HG03196 (cell line): ENCODE data around the gene RIC3.

Source experiments
- ATAC-seq: cut with Tn5 transposase; IDR thresholded peaks from one replicate; pipeline ENCODE4 v1.9.1; 2021; ENCODE audit not compliant: unreplicated experiment

The RIC3 gene

DNA sequence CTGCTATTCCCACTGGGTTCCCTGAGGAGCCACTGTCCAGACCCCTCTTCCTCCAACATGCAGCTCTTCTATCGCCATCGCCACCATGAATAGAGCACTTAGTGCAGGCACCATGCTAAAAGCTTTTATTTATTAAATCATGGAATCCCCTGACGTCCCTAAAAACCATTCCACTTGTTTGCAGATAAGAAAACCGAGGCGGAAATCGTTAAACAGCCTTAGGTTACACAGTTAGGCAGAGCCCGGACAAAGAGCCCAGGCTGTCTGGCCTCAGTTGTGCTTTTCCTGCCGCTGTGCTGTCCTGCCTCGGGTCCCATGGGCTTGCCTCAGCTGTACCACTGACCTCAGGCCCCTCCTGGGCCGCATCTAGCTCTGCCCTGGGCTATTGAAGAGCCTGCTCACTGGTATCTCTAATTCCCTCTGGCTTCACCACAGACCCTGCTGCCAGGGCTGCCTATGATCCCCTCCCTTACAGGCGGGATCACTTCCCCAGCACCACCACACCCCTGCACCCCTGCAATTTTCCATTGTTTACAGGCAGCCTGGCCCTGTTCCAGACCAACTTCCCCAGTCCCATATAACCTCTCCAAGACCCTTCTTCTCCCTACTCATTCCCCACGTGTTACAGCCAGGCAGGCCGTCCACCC lies 100.8 kb downstream of the RIC3 start:
- no peak for ATAC-seq

DNA sequence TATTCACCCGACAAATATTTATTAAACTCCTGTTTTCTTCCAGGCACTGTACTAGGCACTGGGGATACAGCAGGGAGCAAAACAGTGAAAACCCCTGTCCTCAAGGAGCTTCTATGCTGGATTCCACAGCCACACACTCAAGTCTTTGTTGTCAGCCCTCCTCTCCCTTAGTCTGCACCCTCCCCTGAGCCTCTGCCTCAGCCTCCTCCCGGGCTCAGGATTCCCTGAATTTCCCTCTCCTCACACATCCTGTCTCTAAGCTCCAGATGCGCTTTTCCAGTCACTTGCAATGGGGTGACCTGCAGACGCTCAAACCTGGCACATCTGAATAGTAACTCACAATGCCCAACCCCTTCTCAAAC lies 101.3 kb downstream of the RIC3 start:
- no peak for ATAC-seq

DNA sequence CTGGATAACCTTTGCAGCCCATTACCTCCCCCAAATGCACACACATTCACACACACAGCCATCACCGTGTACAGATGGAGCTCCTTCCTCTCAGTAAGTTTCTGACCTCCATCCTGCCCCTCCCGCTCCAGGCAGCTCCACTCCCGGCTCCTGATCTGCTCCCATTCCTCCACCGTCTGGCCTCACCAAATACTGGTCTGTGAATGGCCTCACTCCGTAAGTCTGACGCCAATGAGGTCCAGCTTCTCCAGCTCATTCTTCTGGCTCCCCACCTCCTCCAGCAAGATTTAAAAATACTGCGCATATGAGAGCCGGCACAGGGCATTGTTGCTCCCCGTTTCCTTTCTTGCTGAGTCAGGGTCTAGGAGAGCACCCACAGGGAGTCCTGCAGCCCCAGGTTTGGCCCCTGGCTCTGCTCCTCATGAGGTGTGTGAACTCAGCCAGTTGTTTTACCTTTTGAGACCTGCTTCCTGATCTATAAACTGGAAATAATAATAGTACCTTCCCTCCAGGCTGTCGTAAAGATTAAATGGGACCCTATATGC lies 101.8 kb downstream of the RIC3 start:
- no peak for ATAC-seq

DNA sequence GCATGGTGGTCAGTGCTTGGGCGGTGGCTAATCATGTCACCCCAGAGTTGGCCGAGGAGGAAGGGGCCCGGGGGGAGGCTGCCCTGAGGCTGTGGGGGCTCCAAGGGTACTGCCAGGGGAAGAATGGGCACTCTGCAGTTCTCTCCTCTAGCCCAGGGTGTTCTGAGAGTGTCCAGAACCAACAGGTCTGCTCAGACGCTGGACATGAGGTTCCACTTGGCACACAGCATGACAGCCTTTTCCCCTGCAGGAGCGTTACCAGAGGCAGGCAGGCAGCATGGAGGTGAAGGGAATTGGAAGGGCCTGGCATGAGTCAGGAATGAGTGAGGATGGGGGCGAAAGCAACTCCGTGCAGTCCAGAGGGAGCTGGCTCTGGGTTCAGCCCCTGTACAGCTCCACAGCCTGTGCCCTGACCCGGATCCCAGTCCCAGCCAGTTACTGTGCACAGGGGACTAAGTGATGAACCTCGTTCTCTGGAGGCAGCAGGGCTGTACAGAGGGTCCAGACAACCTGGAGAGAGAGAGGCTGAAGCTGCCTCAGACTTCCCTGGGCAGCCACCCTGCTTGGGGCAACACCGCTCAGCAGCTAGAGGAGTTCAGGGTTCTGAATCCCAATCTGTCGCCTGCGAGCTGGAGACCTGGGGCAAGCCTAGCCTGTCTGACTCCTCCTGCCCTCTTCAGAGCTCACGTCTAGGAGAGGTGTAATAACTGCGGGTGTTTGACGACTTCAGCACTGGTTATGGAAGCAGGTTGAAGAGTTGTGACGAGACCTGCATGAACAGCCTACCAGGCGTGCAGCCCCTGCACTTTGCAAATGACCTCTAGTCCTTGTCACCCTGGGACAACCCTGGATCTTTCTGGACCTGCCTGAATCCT lies 102.6 kb downstream of the RIC3 start:
- ATAC-seq, result no peak

DNA sequence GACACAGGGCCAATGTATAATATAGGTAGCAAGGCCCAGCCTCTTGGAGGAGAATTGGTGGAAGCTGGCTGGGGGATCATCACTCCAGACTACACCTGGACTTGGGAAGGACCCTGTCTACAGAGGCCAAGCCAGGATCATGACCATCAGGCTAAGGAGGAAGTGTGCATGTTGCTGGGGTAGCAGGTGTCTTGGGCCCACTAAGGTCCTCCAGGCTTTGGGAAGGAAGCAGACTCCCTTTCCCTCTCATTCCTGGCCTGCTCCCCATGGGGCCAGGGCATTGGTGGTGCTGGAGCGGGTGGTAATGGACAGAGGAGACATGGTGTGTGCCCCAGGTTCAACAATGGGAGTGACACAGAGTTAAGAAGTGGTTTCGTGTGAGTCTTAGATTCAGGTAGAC lies 103.8 kb downstream of the RIC3 start:
- no peak for ATAC-seq

- no peak for ATAC-seq
Measured at GRCh38 chr11:8063324-8063723, 105.5 kb downstream of the RIC3 start.

DNA sequence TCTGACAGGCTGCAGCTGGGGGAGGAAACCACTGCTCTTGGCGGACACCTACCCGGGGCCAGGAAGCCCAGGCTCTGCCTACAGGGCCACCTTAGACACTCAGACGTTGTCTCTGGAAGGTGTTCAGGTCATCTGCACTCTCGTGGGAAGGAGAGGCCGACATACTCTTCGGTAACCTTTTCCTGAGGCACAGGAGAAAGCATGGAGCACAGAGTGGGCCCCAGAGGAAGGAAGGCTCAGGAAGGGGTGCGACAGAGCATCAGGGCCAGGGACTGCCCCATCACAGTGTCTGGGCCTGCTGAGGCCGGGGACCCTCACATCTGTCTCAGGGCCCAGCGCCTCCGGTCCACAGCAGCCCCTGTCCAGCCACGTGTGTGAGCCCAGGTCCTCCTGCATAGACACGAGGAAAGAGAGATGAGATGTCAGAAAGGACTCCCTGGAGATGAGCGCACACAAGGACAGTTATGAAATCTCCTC lies 106.0 kb downstream of the RIC3 start:
- ATAC-seq, result no peak

GRCh38 chr11:8061555-8062428 lies 107.0 kb downstream of the RIC3 start:
- ATAC-seq, result no peak

DNA sequence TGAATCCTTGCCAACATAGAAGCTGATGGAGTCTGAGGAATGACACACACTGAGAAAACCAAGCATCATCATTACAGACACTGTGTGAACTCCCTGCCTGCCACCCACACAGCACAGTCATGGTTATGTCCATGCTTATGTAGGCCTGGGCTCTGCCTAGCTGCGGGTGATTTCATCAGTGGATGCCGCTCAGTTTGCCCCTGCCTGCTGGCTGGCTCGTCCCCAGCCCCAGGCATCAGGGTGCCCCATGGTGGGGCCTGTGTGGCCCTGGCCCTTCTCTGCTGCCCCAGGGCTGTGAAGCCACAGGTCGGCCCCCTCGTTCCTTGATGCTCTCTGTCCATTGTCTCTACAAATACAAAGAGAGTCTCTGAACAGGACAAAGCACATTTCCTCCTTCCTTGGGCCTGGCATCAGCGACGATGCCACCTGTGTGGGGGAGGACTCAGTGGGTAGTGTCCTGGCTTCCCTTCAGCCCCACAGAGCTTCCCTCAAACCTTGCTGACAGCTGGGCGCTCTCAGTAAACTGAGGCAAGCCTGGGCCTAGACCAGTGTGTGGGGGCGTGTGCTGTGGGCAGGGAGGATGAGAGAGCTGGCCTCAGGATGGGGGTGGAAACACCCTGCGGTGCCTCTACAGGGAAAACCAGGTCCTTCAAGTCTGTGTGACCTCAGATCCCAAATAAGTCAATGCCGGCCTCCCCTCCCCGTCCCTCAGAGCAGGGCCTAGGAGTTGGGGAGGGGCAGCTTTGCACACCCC lies 107.8 kb downstream of the RIC3 start:
- no peak for ATAC-seq

DNA sequence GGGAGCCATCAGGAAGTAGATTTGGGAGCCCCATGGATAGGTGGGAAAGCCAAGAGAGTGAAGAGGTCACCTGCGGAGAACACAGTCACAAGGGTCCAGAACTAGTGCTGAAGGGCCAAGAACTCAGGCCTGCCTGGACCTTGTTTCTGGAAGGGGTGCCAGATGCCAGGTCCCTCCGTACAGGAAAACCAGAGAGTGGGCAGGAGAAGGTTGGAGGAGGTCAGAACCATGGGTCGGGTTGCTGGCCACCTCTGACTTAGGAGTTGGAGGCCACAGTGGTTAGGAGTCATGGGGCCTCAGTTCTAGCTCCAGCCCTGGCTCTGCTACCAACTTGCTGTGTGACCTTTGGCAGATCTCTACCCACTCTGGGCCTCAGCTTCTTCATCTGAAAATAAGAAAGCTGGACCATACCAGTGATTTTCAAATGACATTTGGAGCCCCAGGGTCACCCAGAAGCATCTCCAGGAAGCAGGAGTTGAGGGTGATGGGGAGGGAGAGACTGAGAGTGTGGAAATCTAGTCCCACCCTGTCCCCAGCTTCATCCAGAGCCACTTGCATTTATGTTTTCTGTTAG lies 108.6 kb downstream of the RIC3 start:
- no peak for ATAC-seq

- no peak for ATAC-seq
Measured at GRCh38 chr11:8059571-8060011, 109.2 kb downstream of the RIC3 start.

DNA sequence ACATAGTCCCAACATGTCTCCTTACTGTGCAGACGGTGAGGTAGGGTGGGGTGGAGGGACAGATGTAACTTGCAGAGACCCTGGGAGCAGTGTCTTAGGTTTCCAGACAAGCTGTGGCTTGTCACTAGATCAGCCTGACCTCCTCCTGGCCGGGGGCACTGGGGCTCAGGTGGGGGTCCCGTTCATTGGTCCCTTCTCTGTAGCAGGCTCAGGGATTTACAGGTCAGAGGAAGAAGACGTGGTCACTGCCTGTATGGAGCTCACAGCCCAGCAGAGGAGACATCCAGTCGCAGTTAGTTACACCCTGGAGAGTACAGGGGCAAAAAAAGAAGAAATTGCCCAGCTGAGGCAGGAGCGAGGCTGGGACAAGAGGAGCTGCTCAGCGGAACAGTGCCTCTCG lies 109.8 kb downstream of the RIC3 start:
- ATAC-seq, result no peak

DNA sequence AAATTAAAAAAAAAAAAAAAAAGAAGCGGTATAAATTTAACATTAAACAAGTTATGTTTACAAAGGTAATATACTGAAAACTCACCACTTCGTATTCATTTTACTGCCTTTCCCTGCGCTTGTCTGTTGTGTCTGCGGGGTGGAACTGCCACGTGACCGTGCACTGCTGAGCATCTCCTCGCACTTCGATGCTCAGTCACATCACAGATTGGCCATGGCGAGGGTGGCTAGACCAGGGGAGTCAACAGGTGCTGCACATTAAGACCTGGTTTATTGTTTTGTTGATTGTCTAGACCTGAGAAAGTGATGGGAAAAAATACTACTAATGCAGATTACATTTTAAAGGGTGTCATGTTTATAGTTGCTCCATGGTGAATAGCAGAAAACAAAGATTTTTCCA lies 110.6 kb downstream of the RIC3 start:
- no peak for ATAC-seq

DNA sequence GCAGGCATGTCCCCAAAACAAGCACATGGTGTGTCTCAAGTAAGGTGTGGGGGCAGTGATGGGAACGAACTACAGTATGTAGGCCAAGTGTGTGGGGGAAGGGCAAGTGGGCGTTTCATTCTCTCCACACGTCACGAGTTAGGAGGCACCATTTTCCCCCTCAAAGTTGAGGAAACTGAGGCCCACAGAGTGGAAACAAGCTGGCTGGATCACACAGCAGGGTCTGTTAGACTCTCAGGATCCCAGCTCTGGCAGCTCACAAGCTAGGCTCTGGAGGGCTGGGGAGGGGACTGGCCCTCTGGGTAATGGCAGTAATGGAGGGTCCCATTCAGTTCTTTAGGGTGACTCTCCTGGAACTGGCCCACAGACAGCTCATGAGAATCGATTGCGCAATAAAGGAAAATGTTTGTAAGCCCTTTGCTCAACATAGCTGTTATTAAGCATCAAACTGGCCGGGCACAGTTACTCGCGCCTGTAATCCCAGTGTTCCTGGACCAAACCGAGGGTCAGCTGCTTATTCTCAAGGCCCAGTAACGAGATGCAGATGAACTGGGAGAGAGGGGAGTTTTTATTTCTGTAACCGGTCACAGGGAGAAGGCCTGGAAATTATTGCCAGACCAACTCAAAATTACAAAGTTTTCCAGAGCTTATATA lies 111.9 kb downstream of the RIC3 start:
- ATAC-seq, result no peak
